HG02759 (cell line): Measurements from ENCODE around the gene CAPN1.
"Not testable (repeated sequence)": the region's sequence is repeated elsewhere in the genome, so short reads cannot be mapped to it uniquely, and the experiment has no call there.

Experiments used
- ATAC-seq: cut with Tn5 transposase; IDR thresholded peaks from one replicate; pipeline ENCODE4 v1.9.1; 2021; ENCODE audit warnings: mild to moderate bottlenecking, moderate library complexity; ENCODE audit not compliant: unreplicated experiment

CAPN1 gene

DNA sequence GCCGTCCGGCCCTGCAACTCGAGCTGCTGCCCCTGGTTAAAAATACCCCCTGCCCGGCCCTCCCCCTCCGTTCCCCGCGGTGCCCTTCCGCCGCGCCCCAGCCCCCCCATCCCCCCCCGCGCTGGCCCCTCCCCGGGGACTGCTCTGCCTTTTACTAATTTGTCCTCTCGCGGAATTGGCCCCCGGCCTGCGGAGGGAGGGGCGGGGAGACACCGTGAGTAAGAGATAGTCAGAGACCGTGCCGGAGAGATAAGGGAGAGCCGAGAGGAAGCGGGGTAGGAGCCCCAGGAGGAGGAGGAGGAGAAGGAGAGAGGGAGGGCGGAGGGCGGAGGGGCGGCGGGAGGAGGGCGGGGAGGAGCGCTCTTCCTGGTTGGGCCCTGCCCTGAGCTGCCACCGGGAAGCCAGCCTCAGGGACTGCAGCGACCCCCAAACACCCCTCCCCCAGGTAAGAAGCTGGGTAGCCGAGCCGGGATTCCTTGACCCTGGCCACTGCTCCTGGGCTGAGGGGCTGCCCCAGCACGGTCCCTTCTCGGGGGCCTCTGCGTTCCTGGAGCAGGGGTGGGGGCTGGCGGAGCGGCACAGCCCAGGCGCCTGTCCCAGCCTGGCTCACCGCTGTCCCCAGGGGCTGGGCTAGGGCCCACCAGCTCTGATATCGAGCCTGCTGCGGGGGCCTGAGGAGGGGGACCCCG, at the start of gene CAPN1:
CAPN1 (plus strand) TSS at position 360 of the 689 bp plus-strand sequence. CDS start 774 bp downstream, outside the sequence.
- ATAC-seq, result peak; percentile 33

DNA sequence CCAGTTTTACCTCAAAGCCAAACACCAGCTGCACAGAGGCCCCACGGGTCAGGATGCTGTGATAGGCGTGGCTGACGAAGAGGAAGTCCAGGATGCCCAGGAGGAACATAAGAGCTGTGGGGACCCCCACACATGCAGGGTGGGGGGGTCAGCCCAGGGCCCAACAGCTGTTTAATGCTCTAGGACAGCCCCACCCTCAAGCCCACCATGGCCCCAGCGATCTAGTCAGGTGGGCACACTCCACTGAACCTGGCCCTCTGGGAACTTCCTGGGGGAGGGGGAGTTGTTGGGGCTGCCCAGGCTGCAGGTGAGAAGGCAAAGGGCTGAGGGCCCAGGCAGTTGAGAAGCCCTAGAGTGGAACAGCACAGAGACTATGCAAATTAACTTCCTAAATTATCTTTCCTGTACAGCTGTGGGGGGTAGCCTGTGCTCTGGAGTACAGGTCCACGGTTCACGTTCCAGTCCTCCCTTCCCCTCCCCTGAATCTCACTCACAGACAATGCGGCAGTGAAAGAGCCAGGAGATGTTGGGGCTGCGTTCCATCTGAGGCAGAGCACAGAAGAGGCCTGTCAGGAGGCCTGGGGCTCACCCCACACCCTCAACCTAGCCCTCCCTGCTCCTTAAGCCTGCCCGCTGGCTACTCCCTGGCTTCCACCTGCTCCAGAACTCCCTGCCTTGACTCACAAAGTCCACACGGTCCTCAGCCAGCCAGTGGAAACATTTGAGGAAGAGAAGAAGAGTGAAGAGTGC, 49.3 kb upstream of the CAPN1 start:
- peak; percentile 44 for ATAC-seq

DNA sequence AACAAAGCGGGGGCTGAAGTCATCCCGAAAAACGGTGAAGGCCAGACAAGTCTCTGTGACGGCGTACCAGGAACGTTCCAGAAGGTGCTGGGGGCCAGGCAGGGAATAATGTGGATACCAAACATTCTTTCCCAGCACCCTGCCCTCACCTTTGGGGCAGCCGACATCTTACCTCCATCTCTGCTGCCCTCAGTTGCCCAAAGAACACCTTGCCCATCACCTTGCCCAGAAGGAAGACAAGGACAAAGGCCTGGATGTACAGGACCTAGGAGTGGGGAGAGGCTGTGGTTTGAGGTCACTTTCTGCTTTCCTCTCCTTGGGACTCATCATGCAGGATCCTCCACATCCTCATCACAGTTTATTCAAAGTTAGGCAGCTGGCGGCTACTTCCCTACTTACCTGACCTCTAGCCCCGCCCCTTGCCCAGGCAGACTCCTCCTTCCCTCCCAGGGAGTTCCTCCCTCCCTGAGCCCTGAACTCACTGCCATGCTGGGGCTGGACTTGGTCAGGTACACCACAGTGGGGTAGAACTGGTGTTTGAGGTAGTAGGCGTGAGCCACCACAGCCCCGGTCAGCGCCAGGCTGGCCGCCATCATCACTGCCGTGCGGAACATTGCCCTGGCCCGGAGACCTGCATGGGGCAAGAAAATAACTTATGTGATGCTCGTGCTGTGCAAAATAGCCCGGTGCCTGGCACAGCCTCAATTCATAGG, 48.6 kb upstream of the CAPN1 start:
- ATAC-seq, result no peak

DNA sequence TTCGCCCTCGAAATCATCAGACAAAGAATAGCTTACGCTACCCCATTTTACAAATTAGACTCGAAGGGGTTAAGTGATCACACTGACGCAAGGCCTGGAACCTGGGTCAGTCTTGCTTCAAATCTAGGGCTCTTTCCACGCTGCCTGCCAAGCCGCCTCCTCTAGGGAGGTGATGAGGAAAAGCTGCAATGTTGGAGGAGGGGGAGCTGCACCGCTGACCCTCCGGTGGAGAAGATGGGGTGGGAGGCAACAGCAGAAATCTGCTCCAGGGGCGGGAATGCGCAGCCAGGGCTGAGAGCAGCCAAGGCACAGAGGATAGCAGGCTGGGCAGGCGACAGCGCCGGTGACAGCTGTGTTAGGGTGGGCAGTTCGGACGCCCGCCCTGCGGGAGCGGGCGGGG, 48.0 kb upstream of the CAPN1 start:
- no peak for ATAC-seq

DNA sequence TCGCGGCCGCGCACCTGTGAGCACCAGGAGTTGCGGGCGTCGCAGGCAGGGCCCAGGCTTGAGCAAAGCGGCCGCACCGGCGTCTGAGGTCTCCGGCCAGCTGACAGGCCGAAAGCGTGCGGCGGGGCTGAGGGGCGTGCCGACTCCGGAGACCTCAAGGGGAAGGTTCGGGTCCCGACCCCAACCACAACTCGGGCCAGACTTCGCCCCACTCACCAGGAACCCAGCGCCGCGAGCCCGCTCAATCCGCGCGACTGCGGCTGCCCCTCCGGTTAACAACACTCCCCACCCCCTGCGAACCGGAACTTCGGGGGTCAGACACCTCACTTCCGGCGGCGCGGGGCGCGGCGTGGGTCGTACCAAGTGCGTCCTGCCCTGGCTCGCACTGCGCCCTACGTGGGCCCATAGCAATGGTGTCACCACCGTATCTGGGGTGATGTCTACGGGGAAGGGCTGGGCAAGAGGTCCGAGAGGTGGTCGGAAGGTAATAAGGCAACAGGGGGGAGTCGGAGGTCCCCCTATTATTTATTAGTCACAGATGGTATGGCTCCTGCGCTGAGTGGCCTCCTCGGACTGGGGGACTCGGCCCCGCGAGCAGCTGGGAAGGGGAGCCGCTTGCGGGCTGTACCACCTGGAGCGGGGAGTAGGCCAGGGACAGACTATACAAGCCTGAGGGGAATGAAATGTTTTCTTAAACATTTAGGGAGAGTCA, 47.3 kb upstream of the CAPN1 start, which contains the start of gene SYVN1:
SYVN1 (minus strand) TSS at position 280 of the 712 bp plus-strand sequence. CDS start 918 bp downstream, outside the sequence.
- ATAC-seq, result peak; percentile 64

DNA sequence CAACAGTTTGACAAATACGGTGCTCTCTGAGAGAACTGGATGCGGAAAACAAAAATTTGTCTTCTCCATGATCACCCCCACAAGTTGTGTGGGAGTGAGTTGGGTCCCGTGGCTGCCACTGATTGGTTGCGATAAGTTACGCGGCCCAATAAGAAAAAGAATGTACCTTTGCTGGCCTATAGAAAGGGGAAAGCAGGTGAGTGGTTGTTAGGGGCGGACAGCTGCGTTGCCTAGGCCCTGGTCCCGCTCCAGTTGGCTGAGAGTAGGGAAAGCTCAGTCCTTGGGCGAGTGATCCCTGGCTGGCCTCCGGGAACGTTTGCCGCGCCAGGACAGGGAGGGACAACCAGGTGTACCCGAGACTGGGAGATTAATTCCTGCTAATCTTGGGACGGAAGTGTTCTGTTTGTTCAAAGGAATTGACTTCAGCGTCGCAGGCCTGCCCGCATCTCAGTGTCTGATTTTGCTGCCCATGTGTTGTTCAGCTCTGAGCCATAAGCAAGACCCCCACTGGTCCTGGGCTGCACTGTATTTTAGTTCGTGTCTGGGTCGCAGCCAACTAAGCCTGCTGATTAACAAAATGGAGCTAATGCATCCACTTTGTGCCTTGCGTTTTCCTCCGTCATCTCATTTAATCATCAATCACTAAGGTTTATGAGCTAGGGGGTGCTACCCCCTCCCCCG, 46.6 kb upstream of the CAPN1 start:
- ATAC-seq, result peak; percentile 59

DNA sequence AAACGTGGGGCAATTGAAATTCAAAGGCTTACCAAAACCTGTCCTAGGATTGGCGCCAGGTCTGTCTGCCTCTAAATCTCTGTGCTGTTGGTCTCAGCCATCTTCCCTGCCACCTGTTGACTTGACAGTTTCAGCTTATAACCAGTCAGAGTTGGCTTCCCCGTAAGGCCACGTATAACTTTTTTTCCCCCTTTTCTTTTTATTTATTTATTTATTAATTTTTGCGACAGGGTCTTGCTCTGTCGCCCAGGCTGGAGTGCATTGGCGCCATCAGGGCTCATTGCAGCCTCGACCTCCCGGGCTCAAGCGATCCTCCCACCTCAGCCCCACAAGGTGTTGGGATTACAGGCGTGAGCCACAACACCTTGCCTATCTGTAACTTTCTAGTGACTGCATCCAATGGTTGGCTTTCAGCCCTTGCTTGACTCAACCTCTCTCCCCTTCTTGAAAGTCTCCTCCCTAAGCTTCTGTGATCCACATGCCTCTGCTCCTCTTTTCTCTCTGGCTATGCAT, 46.0 kb upstream of the CAPN1 start:
- no peak for ATAC-seq

DNA sequence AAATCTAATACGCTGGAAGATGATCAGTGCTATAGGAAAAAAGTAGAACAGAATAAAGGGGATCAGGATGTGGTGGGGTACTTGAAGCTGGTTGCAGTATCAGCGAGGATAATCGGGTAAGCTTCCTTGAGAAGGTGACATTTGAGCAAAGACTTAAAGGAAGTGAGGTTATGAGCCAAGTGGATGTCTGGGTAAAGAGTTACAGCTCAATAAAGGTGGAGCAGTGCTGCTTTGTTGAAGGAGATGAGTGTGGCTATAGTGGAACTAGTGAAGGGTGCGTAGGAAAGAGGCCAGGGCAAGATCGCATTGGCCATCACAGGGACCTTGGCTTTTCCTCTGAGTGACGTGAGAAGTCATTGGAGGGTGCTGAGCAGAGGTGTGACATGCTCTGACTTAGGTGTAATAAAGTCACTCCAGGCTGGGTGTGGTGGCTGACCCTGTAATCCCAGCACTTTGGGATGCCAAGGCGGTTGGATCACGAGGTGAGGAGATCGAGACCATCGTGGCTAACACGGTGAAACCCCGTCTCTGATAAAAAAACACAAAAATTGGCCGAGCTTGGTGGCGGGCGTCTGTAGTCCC, 45.1 kb upstream of the CAPN1 start:
- no peak for ATAC-seq

DNA sequence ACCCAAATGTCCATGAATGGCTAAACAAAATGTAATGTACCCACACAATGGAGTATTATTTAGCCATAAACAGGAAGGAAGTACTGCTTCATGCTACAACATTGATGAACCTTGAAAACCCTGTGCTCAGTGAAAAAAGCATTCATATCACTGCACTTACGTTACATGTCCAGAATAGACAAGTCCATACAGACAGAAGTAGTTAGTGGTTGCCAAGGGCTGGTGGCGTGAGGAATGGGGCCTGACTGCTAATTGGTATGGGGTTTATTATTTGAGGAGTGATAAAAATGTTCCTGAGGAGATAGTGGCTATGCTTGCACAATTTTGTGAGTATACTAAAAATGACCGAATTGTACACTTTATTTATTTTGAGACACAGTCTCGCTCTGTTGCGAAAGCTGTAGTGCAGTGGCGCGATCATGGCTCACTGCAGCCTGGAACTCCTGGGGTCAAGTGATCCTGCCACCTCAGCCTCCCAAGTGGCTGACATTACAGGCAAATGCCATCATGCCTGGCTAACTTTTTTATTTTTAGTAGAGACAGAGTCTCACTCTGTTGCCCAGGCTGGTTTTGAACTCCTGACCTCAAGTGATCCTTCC, 39.7 kb upstream of the CAPN1 start:
- ATAC-seq, result no peak

DNA sequence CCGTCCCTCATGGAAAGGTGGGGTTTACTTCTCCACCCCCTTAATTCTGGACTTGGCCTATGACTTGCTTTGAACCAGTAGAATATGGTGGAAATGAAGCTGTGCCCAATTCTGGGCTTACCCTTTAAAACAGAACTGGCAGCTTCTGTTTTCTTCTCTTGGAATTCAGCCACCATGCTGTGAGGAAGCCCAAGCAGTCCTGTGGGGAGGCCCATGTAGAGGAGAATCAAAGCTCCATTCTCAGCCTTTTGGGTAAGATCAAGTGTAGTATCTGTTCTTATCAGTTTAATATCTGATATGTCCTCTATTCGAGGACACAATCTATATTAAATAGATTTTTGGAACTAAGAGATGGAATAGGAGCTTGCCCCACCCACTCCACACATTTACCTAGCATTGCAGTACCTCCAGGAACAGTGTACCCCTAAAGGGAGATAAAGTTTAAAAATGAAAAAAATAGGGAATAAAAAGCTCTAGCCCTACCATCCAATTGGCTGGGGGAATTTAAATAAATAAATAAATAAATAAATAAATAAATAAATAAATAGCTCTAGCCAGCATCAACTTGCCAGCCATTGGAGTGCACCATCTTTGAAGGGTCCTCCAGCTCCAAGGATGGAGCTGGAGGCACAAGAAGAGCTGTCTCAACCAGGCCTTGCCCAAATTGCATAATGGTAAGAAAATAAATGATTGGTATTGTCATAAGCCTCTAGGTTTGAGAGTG, 34.2 kb upstream of the CAPN1 start:
- no peak for ATAC-seq

DNA sequence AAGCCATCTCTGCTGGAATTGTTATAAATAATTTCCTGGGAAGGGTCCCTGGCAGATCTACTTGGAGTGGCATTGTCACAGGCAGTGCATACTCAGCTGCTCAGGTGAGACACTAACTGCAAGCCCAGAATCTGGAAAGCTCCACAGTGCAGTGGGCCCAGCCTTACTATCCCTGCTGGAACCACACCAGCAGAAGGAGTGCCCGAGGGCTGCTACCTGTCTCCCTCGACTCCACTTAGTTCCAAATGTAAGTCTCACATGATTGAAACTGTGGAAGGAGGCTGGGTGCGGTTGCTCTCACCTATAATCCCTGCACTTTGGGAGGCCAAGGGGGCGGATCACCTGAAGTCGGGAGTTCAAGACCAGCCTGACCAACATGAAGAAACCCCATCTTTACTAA, 33.1 kb upstream of the CAPN1 start:
- no peak for ATAC-seq

DNA sequence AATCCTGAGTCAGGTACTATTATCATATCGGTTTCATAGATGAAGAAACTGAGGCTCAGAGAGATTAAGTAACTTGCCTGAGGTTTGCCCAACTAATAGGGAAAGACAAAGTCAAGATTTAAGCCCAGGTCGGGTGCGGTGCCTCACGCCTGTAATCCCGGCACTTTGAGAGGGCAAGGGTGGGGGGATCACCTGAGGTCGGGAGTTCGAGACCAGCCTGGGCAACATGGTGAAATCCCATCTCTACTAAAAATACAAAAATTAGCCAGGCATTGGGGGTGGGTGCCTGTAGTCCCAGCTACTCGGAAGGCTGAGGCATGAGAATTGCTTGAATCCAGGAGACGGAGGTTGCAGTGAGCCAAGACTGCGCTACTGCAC, 31.6 kb upstream of the CAPN1 start:
- not testable (repeated sequence) for ATAC-seq

DNA sequence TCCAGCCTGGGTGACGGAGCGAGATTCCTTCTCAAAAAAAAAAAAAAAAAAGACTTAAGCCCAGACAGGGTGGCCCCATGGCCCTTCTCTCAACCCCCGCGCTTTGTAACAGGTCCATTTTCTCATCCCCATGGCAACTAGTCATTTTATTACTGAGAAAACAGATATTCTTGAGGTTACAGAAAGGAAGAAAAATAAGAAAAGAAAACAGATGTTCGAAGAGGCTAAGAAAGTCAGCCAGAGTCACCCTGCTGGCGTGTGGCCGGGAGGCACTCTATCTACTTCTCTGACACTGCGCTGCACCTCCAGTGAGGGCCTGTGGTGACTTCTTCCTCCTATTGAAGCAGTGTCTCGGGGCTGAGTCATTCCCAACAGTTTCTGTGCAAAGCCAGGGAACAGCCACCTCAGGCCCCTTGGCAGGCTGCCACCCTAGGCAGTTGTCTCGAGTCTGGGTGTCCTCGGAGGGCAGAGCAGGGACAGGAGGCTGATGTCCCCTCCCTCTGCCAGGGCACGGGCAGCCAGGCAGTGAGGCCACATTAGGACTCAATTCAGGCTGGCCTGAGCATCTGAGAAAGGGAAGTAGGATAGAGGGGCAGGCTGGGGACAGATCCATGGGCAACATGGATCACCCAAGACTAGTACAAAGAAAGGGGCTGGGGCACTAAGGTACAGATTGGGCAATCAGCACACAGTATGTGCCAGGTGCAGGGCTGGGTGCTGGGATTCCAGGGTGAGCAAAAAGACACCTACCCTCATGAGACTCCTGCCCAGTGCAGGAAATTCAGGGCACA, 31.0 kb upstream of the CAPN1 start:
- ATAC-seq, result no peak

DNA sequence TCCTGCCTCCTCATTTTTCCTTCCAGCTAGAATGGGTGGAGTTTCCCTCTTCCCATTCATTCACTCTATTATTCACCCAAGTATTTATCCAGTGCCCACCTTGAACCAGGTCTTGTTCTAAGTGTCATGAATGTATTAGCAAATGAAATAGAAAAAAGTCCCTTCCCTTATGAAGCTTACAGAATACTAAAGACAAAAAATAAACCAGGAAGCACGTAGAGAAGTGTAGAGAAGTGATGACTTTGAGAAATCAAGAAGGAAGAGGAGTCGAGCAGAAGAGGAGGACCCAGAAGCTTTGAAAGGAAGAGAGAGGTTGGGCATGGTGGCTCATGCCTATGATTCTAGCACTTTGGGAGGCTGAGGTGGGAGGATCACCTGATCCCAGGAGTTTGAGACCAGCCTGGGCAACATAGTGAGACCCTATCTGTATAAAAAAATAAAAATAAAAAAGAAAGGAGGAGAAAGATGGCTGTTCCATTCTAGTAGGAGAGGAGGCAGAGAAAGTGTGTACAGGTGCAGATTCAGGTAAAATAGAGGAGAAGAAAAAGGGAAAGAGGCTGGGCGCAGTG, 30.3 kb upstream of the CAPN1 start:
- no peak for ATAC-seq

DNA sequence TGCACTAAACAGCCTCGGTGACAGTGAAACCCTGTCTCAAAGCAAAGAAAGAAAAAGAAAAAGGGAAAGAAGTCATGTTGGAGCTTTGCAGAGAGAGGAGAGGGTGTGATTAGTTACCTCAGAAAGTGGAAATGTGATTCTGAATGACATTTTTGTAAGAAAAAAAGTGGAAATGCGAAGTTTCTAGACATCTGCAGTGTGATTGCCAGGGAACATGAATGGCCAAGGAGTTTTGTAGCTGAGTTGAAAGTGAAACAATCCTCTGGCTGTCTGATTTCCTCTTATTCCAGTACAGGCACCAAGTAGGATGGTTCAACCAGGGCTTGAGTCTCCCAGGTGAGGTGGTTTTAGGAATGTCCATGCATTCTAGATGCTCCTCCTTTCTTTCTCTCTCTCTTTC, 29.6 kb upstream of the CAPN1 start:
- ATAC-seq, result no peak

DNA sequence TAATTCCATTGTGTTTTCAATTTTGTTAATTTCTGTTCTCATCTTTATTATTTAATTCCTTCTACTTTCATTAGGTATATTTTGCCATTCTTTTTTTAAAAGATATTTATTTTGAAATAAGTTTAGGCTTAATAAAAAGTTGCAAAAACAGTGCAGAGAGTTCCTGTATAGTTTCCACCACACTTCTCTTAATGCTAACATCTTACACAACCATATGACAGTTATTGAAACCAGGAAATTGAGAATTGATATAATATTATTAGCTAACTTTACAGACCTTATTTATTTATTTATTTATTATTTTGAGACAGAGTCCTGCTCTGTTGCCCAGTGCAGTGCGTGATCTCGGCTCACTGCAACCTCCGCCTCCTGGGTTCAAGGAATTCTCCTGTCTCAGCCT, 25.5 kb upstream of the CAPN1 start:
- ATAC-seq, result no peak

DNA sequence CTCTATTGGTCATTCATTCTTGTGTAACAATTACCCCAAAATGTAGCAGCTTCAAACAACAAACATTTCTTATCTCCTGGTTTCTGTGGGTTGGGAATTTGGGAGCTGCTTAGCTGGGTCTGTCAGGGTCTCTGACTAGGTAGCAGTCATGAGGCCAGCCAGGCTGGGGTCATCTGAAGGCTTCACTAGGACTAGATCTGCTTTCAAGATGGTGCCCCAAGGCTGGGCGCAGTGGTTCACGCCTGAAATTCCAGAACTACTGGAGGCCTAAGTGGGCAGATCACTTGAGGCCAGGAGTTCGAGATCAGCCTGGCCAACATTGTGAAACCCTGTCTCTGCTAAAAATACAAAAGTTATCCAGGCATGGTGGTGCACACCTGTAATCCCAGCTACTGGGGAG, 24.8 kb upstream of the CAPN1 start:
- ATAC-seq, result no peak

DNA sequence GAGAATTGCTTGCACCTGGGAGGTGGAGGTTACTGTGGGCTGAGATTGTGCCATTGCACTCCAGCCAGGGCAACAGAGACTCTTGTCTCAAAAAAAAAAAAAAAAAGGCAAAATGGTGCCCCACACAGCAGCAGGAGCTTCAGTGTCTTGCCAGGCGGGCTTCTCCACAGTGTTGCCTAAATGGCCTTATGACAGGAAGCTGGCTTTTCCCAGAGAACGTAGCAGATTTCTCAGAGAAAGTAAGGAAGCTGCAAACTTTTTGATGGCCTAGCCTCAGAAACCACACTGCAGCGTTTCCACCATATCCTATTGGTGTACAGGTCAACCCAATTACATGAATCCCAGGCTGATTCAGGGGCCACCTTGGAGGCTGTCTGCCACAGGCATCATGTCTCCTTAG, 24.4 kb upstream of the CAPN1 start:
- no peak for ATAC-seq
